Liver (tissue), 3 donors: ENCODE data around the gene DUOXA1.

Experiments used
- NR2F2 ChIP-seq: IDR thresholded peaks from 2 replicates; pipeline ENCODE4 v1.6.1; 2016; ENCODE audit warnings: antibody characterized with exemption
- TAF1 ChIP-seq: conservative IDR thresholded peaks from 2 replicates; pipeline ENCODE4 v1.6.1; 2016; ENCODE audit warnings: antibody characterized with exemption, mild to moderate bottlenecking
- YY1 ChIP-seq: IDR thresholded peaks from 2 replicates; pipeline ENCODE4 v1.6.1; 2016; ENCODE audit warnings: antibody characterized with exemption, mild to moderate bottlenecking
- TF ChIP-seq, protein P1 (sequence below): fragments of 150-350 bp; IDR thresholded peaks from 2 replicates; pipeline ENCODE4 v1.5.1; 2017; ENCODE audit warnings: improper control_type of control experiment, low read depth, low read length; ENCODE audit not compliant: missing input control
- TF ChIP-seq, protein P2 (sequence below): IDR thresholded peaks from 2 replicates; pipeline ENCODE4 v1.6.1; 2016; ENCODE audit warnings: antibody characterized with exemption
- TF ChIP-seq, protein P3 (sequence below): IDR thresholded peaks from 2 replicates; pipeline ENCODE4 v1.6.1; 2016; ENCODE audit warnings: antibody characterized with exemption, mild to moderate bottlenecking
- donor health status: healthy.
- donor health status: healthy.

DNA sequence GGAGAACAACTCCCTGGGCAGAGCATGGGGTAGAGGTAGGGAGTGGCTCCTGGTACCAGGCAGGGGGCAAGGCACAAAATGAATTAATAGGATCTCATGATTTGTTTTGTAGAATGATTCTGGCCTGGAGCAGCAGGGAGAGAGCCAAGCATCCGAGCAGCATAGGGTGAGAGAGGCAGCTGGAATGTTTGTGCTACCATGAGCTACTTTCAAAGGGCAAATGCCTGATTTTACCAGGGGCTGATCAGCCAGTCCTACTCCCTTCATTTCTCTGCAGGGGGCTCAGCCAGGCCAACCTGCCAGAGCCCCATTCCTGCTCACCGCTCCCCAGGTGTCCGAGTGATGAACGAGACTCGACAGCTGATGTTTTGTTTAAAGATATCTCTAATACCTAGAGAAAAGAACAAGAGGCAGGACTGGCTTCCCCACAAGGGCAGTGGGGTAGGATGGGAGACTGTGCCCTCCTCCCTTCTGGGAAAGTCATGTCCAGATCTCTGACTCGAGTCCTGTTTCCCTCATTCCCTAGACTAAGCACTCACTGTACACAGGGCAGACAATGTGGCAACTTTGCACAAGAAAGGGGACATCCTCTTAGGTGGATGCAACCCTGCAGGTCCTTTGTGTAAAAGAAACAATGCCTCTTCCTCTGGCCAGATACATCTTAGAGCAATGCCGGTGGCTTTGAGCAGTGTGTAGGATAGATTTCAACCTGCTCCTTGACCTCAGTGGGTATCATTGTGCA lies 28.6 kb downstream of the DUOXA1 start:
- TF ChIP-seq, protein P1, sequence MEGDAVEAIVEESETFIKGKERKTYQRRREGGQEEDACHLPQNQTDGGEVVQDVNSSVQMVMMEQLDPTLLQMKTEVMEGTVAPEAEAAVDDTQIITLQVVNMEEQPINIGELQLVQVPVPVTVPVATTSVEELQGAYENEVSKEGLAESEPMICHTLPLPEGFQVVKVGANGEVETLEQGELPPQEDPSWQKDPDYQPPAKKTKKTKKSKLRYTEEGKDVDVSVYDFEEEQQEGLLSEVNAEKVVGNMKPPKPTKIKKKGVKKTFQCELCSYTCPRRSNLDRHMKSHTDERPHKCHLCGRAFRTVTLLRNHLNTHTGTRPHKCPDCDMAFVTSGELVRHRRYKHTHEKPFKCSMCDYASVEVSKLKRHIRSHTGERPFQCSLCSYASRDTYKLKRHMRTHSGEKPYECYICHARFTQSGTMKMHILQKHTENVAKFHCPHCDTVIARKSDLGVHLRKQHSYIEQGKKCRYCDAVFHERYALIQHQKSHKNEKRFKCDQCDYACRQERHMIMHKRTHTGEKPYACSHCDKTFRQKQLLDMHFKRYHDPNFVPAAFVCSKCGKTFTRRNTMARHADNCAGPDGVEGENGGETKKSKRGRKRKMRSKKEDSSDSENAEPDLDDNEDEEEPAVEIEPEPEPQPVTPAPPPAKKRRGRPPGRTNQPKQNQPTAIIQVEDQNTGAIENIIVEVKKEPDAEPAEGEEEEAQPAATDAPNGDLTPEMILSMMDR = no peak
- TF ChIP-seq TAF1 (no peak), YY1 (no peak), NR2F2 (no peak)
- TF ChIP-seq, protein P2, sequence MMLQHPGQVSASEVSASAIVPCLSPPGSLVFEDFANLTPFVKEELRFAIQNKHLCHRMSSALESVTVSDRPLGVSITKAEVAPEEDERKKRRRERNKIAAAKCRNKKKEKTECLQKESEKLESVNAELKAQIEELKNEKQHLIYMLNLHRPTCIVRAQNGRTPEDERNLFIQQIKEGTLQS = no peak
- TF ChIP-seq, protein P3, sequence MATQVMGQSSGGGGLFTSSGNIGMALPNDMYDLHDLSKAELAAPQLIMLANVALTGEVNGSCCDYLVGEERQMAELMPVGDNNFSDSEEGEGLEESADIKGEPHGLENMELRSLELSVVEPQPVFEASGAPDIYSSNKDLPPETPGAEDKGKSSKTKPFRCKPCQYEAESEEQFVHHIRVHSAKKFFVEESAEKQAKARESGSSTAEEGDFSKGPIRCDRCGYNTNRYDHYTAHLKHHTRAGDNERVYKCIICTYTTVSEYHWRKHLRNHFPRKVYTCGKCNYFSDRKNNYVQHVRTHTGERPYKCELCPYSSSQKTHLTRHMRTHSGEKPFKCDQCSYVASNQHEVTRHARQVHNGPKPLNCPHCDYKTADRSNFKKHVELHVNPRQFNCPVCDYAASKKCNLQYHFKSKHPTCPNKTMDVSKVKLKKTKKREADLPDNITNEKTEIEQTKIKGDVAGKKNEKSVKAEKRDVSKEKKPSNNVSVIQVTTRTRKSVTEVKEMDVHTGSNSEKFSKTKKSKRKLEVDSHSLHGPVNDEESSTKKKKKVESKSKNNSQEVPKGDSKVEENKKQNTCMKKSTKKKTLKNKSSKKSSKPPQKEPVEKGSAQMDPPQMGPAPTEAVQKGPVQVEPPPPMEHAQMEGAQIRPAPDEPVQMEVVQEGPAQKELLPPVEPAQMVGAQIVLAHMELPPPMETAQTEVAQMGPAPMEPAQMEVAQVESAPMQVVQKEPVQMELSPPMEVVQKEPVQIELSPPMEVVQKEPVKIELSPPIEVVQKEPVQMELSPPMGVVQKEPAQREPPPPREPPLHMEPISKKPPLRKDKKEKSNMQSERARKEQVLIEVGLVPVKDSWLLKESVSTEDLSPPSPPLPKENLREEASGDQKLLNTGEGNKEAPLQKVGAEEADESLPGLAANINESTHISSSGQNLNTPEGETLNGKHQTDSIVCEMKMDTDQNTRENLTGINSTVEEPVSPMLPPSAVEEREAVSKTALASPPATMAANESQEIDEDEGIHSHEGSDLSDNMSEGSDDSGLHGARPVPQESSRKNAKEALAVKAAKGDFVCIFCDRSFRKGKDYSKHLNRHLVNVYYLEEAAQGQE = no peak
